ENCODE data around the gene PTTG1IP. TPM values are rescaled to one million over a fixed set of nuclear protein-coding genes. Genes with fewer than 3 reads are reported as not detected.

PTTG1IP gene
- total RNA-seq, 1 experiment from 2014 or later, result 445 TPM

Other genes starting within 250 kb of the PTTG1IP start
- gene KRTAP10-9, start 246.6 kb downstream of the PTTG1IP start, total RNA-seq (2014; rRNA removed; shearing (Covaris generic); ENCODE audit: low replicate concordance), result not detected in 2 replicates
- gene KRTAP10-10, start 236.3 kb downstream of the PTTG1IP start, total RNA-seq (2014; rRNA removed; shearing (Covaris generic); ENCODE audit: low replicate concordance), result not detected in 2 replicates
- not detected in 2 replicates for gene KRTAP10-11, start 227.3 kb downstream of the PTTG1IP start, total RNA-seq (2014; rRNA removed; shearing (Covaris generic); ENCODE audit: low replicate concordance)
- not detected in 2 replicates for gene KRTAP12-4, start 219.0 kb downstream of the PTTG1IP start, total RNA-seq (2014; rRNA removed; shearing (Covaris generic); ENCODE audit: low replicate concordance)
- gene KRTAP12-3, start 215.8 kb downstream of the PTTG1IP start, total RNA-seq (2014; rRNA removed; shearing (Covaris generic); ENCODE audit: low replicate concordance), result not detected in 2 replicates
- gene KRTAP12-2, start 206.8 kb downstream of the PTTG1IP start, total RNA-seq (2014; rRNA removed; shearing (Covaris generic); ENCODE audit: low replicate concordance), result not detected in 2 replicates
- gene KRTAP12-1, start 191.5 kb downstream of the PTTG1IP start, total RNA-seq (2014; rRNA removed; shearing (Covaris generic); ENCODE audit: low replicate concordance), result not detected in 2 replicates
- gene KRTAP10-12, start 176.5 kb downstream of the PTTG1IP start, total RNA-seq (2014; rRNA removed; shearing (Covaris generic); ENCODE audit: low replicate concordance), result not detected in 2 replicates
- not detected in 2 replicates for gene TSPEAR, start 162.1 kb downstream of the PTTG1IP start, total RNA-seq (2014; rRNA removed; shearing (Covaris generic); ENCODE audit: low replicate concordance)
- gene UBE2G2, start 71.9 kb downstream of the PTTG1IP start, total RNA-seq (2014; rRNA removed; shearing (Covaris generic); ENCODE audit: low replicate concordance), result 59.9 and 76.0 TPM in 2 replicates
- 153 and 197 TPM in 2 replicates for gene SUMO3, start 55.6 kb downstream of the PTTG1IP start, total RNA-seq (2014; rRNA removed; shearing (Covaris generic); ENCODE audit: low replicate concordance)
- 4.3 and 12.9 TPM in 2 replicates for gene ITGB2, start 47.2 kb upstream of the PTTG1IP start, total RNA-seq (2014; rRNA removed; shearing (Covaris generic); ENCODE audit: low replicate concordance)
- gene SLX9, start 66.3 kb upstream of the PTTG1IP start, total RNA-seq (2014; rRNA removed; shearing (Covaris generic); ENCODE audit: low replicate concordance), result 27.8 and 55.6 TPM in 2 replicates
- gene ADARB1, start 200.9 kb upstream of the PTTG1IP start, total RNA-seq (2014; rRNA removed; shearing (Covaris generic); ENCODE audit: low replicate concordance), result 2.9 and 15.3 TPM in 2 replicates

Measured in MG63 (cell line).